Neuronal stem cell (in vitro differentiated cells): Measurements from ENCODE around the gene LCP2.

Experiments
- DNase-seq: peaks from one replicate; pipeline ENCODE4 v3.0.0-alpha.2; 2013; ENCODE audit warnings: low spot score
- H2AFZ ChIP-seq: one replicate; pipeline ENCODE4 v1.6.1; 2013; ENCODE audit warnings: mild to moderate bottlenecking, low read length, inconsistent platforms
- H2AK5ac ChIP-seq: 2 replicates; pipeline ENCODE4 v1.6.1; 2013; ENCODE audit warnings: low read depth, mild to moderate bottlenecking, inconsistent platforms, low read length, moderate library complexity, mixed read lengths
- H2BK120ac ChIP-seq: 2 replicates; pipeline ENCODE4 v1.6.1; 2013; ENCODE audit warnings: low read depth, mild to moderate bottlenecking, inconsistent platforms, low read length, moderate library complexity, mixed read lengths
- H2BK12ac ChIP-seq: one replicate; pipeline ENCODE4 v1.6.1; 2013; ENCODE audit warnings: low read length, inconsistent platforms
- H2BK15ac ChIP-seq: 2 replicates; pipeline ENCODE4 v1.6.1; 2013; ENCODE audit warnings: mild to moderate bottlenecking, low read length, inconsistent platforms, mixed read lengths
- H2BK5ac ChIP-seq: one replicate; pipeline ENCODE4 v1.6.1; 2013; ENCODE audit warnings: inconsistent platforms, mild to moderate bottlenecking, low read length, moderate library complexity
- H3K14ac ChIP-seq: one replicate; pipeline ENCODE4 v1.6.1; 2013; ENCODE audit warnings: low read length, inconsistent platforms
- H3K18ac ChIP-seq: 2 replicates; pipeline ENCODE4 v1.6.1; 2013; ENCODE audit warnings: low read length, inconsistent platforms
- H3K23ac ChIP-seq: 2 replicates; pipeline ENCODE4 v1.6.1; 2013; ENCODE audit warnings: low read depth, mild to moderate bottlenecking, mixed read lengths, low read length, inconsistent platforms; ENCODE audit not compliant: poor library complexity
- H3K27ac ChIP-seq: replicated peaks from 3 replicates; pipeline ENCODE4 v1.5.1; 2013; ENCODE audit warnings: low read length, inconsistent platforms
- H3K27me3 ChIP-seq, 3 experiments: 2 replicates each; pipeline ENCODE4 v1.6.1; 2013; ENCODE audit warnings: low read length in 3 of 3, mild to moderate bottlenecking in 2 of 3, inconsistent platforms in 1 of 3, low read depth in 1 of 3, mixed read lengths in 1 of 3, moderate library complexity in 1 of 3; ENCODE audit not compliant: control insufficient read depth in 3 of 3, insufficient read depth in 3 of 3
- H3K36me3 ChIP-seq, 2 donors: replicated peaks in 1 of 2; 2 replicates each; pipeline ENCODE4 v1.6.1; 2013; ENCODE audit warnings: low read length in 2 of 2; ENCODE audit not compliant: control insufficient read depth in 2 of 2, insufficient read depth in 2 of 2
- H3K4ac ChIP-seq: 2 replicates; pipeline ENCODE4 v1.6.1; 2013; ENCODE audit warnings: inconsistent platforms, mild to moderate bottlenecking, low read length, moderate library complexity
- H3K4me1 ChIP-seq, 2 donors: 1 replicate in 1 of 2; 2 replicates in 1 of 2; pipeline ENCODE4 v1.6.1; 2013; ENCODE audit warnings: low read length in 2 of 2, low read depth in 1 of 2; ENCODE audit not compliant: control insufficient read depth in 2 of 2, insufficient read depth in 1 of 2
- H3K4me2 ChIP-seq: one replicate; pipeline ENCODE4 v1.6.1; 2013; ENCODE audit warnings: mild to moderate bottlenecking, low read length, inconsistent platforms; ENCODE audit not compliant: insufficient read depth, poor library complexity, severe bottlenecking
- H3K4me3 ChIP-seq, 2 donors: 2 replicates each; pipeline ENCODE4 v1.5.1; 2013; ENCODE audit warnings: low read length in 2 of 2, mild to moderate bottlenecking in 2 of 2, inconsistent platforms in 1 of 2, moderate library complexity in 1 of 2
- H3K79me1 ChIP-seq: one replicate; pipeline ENCODE4 v1.6.1; 2013; ENCODE audit warnings: low read depth, mild to moderate bottlenecking, inconsistent platforms, low read length, moderate library complexity
- H3K9ac ChIP-seq: one replicate; pipeline ENCODE4 v1.6.1; 2013; ENCODE audit warnings: mild to moderate bottlenecking, low read depth, low read length, inconsistent platforms; ENCODE audit not compliant: poor library complexity
- H3K9me3 ChIP-seq, 2 donors: replicated peaks in 1 of 2; 2 replicates each; pipeline versions ENCODE3 to v1.6.1; 2013; ENCODE audit warnings: low read length in 2 of 2, mild to moderate bottlenecking in 2 of 2, inconsistent platforms in 1 of 2, low read depth in 1 of 2, mixed read lengths in 1 of 2, moderate library complexity in 1 of 2; ENCODE audit not compliant: control insufficient read depth in 2 of 2, insufficient read depth in 1 of 2
- H4K8ac ChIP-seq: one replicate; pipeline ENCODE4 v1.6.1; 2013; ENCODE audit warnings: low read depth, mild to moderate bottlenecking, inconsistent platforms, low read length, moderate library complexity
- H4K91ac ChIP-seq: one replicate; pipeline ENCODE4 v1.6.1; 2013; ENCODE audit warnings: low read length, low read depth, mild to moderate bottlenecking, inconsistent platforms; ENCODE audit not compliant: poor library complexity
- WGBS, 2 donors: extraction: QIAGEN DNeasy Blood & Tissue Kit; methylation state at CpG; one replicate each; pipeline ENCODE4 v1.1.7; 2013; ENCODE audit warnings: missing lambda C conversion rate in 2 of 2, mixed read lengths in 1 of 2; ENCODE audit not compliant: insufficient read length in 2 of 2, insufficient replicate concordance in 1 of 2; ENCODE audit errors: extremely low coverage in 2 of 2; 5-methylcytosine and 5-hydroxymethylcytosine counted together

The LCP2 gene

GRCh38 chr5:170305646-170306025, 8.1 kb upstream of the LCP2 start:
- Histone ChIP-seq H2BK15ac (no peak overlapping the region), H4K8ac (no peak overlapping the region), H2BK120ac (no peak overlapping the region), H3K18ac (no peak overlapping the region), H3K4me1 (peaks cover 0 to 12% of the 10 kb centered on the region in 2 donors), H2AFZ (no peak overlapping the region), H3K79me1 (no peaks in the 10 kb centered on the region), H3K27me3 (no peaks in the 10 kb centered on the region), H3K36me3 (no peaks in the 10 kb centered on the region), H4K91ac (no peak overlapping the region), H2AK5ac (no peak overlapping the region), H3K9ac (no peak overlapping the region), H3K4me3 (no peak overlapping the region), H3K4ac (no peak overlapping the region), H3K9me3 (peaks cover 0 to 2% of the 10 kb centered on the region in 2 donors), H2BK12ac (no peak overlapping the region), H3K4me2 (no peak overlapping the region), H3K14ac (no peak overlapping the region), H2BK5ac (no peak overlapping the region), H3K27ac (no peak overlapping the region), H3K23ac (no peak overlapping the region)
- WGBS, 2 donors: no CpG with 5 or more reads among the region's 3 CpGs
- no peak for DNase-seq

GRCh38 chr5:170305016-170305645, 7.6 kb upstream of the LCP2 start:
- Histone ChIP-seq H3K23ac (no peak overlapping the region), H3K4me3 (no peak overlapping the region), H3K27ac (no peak overlapping the region), H2BK5ac (no peak overlapping the region), H3K27me3 (no peaks in the 10 kb centered on the region), H2BK15ac (no peak overlapping the region), H4K8ac (no peak overlapping the region), H2AFZ (no peak overlapping the region), H3K9ac (no peak overlapping the region), H3K79me1 (no peaks in the 10 kb centered on the region), H3K9me3 (peaks cover 0 to 2% of the 10 kb centered on the region in 2 donors), H4K91ac (no peak overlapping the region), H3K36me3 (no peaks in the 10 kb centered on the region), H2BK120ac (no peak overlapping the region), H3K4me1 (peaks cover 0 to 12% of the 10 kb centered on the region in 2 donors), H3K14ac (no peak overlapping the region), H3K4me2 (no peak overlapping the region), H2AK5ac (no peak overlapping the region), H3K4ac (no peak overlapping the region), H3K18ac (no peak overlapping the region), H2BK12ac (no peak overlapping the region)
- WGBS, 2 donors: no CpG with 5 or more reads among the region's 13 CpGs
- no peak for DNase-seq

- Histone ChIP-seq H3K14ac (no peak overlapping the region), H3K9me3 (peaks cover 0 to 2% of the 10 kb centered on the region in 2 donors), H2BK12ac (peak overlapping the region; percentile 65), H3K9ac (no peak overlapping the region), H3K4me3 (no peak overlapping the region), H2BK120ac (no peak overlapping the region), H2BK15ac (no peak overlapping the region), H3K18ac (no peak overlapping the region), H3K27me3 (no peaks in the 10 kb centered on the region), H3K36me3 (no peaks in the 10 kb centered on the region), H3K4ac (no peak overlapping the region), H3K27ac (no peak overlapping the region), H3K4me2 (no peak overlapping the region), H4K91ac (no peak overlapping the region), H3K23ac (no peak overlapping the region), H2BK5ac (no peak overlapping the region), H3K79me1 (no peaks in the 10 kb centered on the region), H4K8ac (no peak overlapping the region), H2AFZ (peak overlapping the region; percentile 52), H3K4me1 (peaks cover 0 to 12% of the 10 kb centered on the region in 2 donors), H2AK5ac (no peak overlapping the region)
- WGBS, 2 donors: no CpG with 5 or more reads among the region's 8 CpGs
- no peak for DNase-seq
Measured at GRCh38 chr5:170303549-170303948, 6.0 kb upstream of the LCP2 start.

DNA sequence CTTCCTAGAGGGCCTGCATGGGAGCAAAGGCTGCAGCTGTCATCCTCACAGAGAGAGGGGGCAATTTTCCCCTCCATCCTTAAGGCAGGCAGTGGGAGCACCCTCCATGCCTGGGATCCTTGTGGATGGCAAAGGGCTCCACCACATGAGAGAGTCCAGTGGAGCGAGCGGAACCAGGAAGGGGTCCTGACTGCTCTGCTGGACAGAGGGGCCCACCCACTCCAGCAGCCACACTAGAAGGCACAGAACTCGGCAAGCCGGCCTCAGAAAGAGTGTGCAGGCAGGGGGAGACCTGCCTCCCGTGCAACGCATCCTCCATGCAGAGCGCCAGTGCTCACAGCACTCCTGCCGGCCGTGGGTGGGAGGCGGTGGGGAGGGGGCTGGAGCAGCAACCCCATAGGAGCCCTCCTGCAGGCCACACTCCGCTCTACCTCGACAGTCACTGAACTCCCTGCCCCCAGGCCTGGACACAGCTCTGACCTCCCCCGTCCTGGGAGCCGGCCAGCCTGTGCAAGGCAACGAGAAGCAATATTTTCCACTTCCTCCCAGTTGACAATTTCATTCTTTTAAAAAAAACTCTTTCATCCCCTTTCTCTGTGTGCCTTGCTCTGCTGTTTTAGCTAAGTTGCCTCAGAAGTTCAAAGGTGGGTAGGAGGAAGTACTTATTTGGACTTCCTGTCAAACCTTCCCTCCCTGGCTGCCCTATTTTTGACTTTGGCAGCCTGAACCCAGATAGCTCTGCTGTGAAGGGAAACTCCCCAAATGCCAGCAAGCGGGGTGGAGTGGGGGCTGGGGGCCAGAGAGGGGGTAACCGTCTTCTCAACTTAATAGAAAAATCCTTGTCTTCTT, 5.3 kb upstream of the LCP2 start:
- no peak overlapping the region for H2BK15ac ChIP-seq
- no peak overlapping the region for H2BK5ac ChIP-seq
- WGBS, 2 donors: no CpG with 5 or more reads among the region's 17 CpGs
- H3K79me1 ChIP-seq: no peaks in the 10 kb centered on the region
- no peak overlapping the region for H4K91ac ChIP-seq
- H3K18ac ChIP-seq: peak overlapping the region; percentile 74
- H3K4me2 ChIP-seq: no peak overlapping the region
- peak overlapping the region; percentile 44 for H3K23ac ChIP-seq
- peak overlapping the region; percentile 10 for H2BK120ac ChIP-seq
- no peak overlapping the region for H3K27ac ChIP-seq
- H4K8ac ChIP-seq: no peak overlapping the region
- no peaks in the 10 kb centered on the region for H3K27me3 ChIP-seq
- no peak for DNase-seq
- H2AFZ ChIP-seq: peak overlapping the region; percentile 52
- H3K9me3 ChIP-seq: peaks cover 0 to 2% of the 10 kb centered on the region in 2 donors
- no peak overlapping the region for H3K14ac ChIP-seq
- no peak overlapping the region for H3K4ac ChIP-seq
- H2BK12ac ChIP-seq: no peak overlapping the region
- no peak overlapping the region for H2AK5ac ChIP-seq
- no peaks in the 10 kb centered on the region for H3K36me3 ChIP-seq
- no peak overlapping the region for H3K4me3 ChIP-seq
- no peak overlapping the region for H3K9ac ChIP-seq
- H3K4me1 ChIP-seq: peaks cover 0 to 8% of the 10 kb centered on the region in 2 donors
